Measurements from ENCODE around the gene HIPK3. TPM values are rescaled to one million over a fixed set of nuclear protein-coding genes. Genes with fewer than 3 reads are reported as not detected.

HIPK3 gene
- total and polyA plus RNA-seq, 9 of the 15 experiments (the other 6 are each of a cell fraction or from before 2014, with no cell fraction given) = 2.3 to 19.6 (median 7.5) TPM

- no peak for TF ChIP-seq SIX5 (IDR thresholded peaks at IDR 0.05; ENCODE audit: borderline replicate concordance in 1 of 2, insufficient read depth in 1 of 2, low read depth in 1 of 2, low read length in 2 of 2)
- TF ChIP-seq, protein P1, sequence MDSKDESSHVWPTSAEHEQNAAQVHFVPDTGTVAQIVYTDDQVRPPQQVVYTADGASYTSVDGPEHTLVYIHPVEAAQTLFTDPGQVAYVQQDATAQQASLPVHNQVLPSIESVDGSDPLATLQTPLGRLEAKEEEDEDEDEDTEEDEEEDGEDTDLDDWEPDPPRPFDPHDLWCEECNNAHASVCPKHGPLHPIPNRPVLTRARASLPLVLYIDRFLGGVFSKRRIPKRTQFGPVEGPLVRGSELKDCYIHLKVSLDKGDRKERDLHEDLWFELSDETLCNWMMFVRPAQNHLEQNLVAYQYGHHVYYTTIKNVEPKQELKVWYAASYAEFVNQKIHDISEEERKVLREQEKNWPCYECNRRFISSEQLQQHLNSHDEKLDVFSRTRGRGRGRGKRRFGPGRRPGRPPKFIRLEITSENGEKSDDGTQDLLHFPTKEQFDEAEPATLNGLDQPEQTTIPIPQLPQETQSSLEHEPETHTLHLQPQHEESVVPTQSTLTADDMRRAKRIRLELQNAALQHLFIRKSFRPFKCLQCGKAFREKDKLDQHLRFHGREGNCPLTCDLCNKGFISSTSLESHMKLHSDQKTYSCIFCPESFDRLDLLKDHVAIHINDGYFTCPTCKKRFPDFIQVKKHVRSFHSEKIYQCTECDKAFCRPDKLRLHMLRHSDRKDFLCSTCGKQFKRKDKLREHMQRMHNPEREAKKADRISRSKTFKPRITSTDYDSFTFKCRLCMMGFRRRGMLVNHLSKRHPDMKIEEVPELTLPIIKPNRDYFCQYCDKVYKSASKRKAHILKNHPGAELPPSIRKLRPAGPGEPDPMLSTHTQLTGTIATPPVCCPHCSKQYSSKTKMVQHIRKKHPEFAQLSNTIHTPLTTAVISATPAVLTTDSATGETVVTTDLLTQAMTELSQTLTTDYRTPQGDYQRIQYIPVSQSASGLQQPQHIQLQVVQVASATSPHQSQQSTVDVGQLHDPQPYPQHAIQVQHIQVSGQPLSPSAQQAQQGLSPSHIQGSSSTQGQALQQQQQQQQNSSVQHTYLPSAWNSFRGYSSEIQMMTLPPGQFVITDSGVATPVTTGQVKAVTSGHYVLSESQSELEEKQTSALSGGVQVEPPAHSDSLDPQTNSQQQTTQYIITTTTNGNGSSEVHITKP (IDR thresholded peaks at IDR 0.05; ENCODE audit: partially characterized antibody) = no peak
- no peak for TF ChIP-seq SMAD4 (CRISPR knock-in tag; conservative IDR thresholded peaks at IDR 0.05)
- peak; percentile 15; the same call in 1 of the 2 replicates for TF ChIP-seq IRF9 (tag; IDR thresholded peaks at IDR 0.05)
- no peak for TF ChIP-seq HES1 (IDR thresholded peaks at IDR 0.05; ENCODE audit: low read depth)
- no peak for TF ChIP-seq ZNF561 (CRISPR knock-in tag; conservative IDR thresholded peaks at IDR 0.05)
- TF ChIP-seq ARID1B (IDR thresholded peaks at IDR 0.05) = no peak; the same call in 1 of the 2 replicates
- peak; percentile 78 for TF ChIP-seq JUND (IDR thresholded peaks at IDR 0.05; ENCODE audit: borderline replicate concordance, low read depth, low read length)
- peak; percentile 89 for TF ChIP-seq JUND (tag; IDR thresholded peaks at IDR 0.05; ENCODE audit: borderline replicate concordance, low read depth, low read length)
- TF ChIP-seq, protein P2, sequence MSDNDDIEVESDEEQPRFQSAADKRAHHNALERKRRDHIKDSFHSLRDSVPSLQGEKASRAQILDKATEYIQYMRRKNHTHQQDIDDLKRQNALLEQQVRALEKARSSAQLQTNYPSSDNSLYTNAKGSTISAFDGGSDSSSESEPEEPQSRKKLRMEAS (CRISPR knock-in tag; IDR thresholded peaks at IDR 0.05) = no peak
- TF ChIP-seq ZNF224 (CRISPR knock-in tag; IDR thresholded peaks at IDR 0.05) = no peak
- TF ChIP-seq DIDO1 (tag; IDR thresholded peaks at IDR 0.05; ENCODE audit: low read depth) = no peak
- TF ChIP-seq, protein P3, sequence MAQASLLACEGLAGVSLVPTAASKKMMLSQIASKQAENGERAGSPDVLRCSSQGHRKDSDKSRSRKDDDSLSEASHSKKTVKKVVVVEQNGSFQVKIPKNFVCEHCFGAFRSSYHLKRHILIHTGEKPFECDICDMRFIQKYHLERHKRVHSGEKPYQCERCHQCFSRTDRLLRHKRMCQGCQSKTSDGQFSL (CRISPR knock-in tag; IDR thresholded peaks at IDR 0.05) = no peak
- TF ChIP-seq, protein P3 (tag; IDR thresholded peaks at IDR 0.05) = no peak
- TF ChIP-seq RFX5 (IDR thresholded peaks at IDR 0.05; ENCODE audit: low read depth, low read length) = no peak
- TF ChIP-seq, protein P4, sequence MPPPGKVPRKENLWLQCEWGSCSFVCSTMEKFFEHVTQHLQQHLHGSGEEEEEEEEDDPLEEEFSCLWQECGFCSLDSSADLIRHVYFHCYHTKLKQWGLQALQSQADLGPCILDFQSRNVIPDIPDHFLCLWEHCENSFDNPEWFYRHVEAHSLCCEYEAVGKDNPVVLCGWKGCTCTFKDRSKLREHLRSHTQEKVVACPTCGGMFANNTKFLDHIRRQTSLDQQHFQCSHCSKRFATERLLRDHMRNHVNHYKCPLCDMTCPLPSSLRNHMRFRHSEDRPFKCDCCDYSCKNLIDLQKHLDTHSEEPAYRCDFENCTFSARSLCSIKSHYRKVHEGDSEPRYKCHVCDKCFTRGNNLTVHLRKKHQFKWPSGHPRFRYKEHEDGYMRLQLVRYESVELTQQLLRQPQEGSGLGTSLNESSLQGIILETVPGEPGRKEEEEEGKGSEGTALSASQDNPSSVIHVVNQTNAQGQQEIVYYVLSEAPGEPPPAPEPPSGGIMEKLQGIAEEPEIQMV (tag; conservative IDR thresholded peaks at IDR 0.05; ENCODE audit: low read depth) = no peak
- TF ChIP-seq, protein P5, sequence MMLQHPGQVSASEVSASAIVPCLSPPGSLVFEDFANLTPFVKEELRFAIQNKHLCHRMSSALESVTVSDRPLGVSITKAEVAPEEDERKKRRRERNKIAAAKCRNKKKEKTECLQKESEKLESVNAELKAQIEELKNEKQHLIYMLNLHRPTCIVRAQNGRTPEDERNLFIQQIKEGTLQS (IDR thresholded peaks at IDR 0.05) = peak; percentile 93
- TF ChIP-seq, protein P5 (CRISPR knock-in tag; conservative IDR thresholded peaks at IDR 0.05) = no peak
Observed at GRCh38 chr11:33227578-33228261, 29.5 kb upstream of the HIPK3 start (continued).
